Stimulated activated CD4-positive, alpha-beta T cell treated with anti-CD3 and anti-CD28 coated beads, Interleukin-1b, Interleukin-23, amount 100 ng/mL, for 4 hours (primary cell): ENCODE results near the gene ZNF646.

Source experiments
- DNase-seq, 2 donors: peaks; one replicate each; pipeline ENCODE4 v3.0.0-alpha.2; 2020; ENCODE audit warnings: low read depth in 2 of 2

The ZNF646 gene

DNA sequence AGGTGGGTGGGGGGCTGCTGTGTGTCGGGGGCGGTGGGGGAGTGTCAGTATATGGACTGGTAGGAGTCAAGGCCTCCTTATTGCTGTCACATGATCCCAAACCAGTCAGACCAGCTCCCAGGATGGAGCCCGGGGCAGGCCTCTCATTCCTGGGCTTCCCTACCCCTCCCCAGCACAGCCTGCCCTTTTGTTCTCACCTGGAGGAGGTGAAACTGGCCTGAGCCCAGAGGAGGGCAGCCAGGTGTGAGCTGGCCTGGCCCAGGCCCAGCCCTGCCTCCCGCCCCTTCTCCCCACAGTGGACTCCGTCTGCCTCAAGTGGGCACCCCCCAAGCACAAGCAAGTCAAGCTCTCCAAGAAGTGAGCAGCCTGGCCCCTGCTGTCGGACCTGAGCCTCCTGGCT, 56.7 kb downstream of the ZNF646 start:
- DNase-seq: no peak

DNA sequence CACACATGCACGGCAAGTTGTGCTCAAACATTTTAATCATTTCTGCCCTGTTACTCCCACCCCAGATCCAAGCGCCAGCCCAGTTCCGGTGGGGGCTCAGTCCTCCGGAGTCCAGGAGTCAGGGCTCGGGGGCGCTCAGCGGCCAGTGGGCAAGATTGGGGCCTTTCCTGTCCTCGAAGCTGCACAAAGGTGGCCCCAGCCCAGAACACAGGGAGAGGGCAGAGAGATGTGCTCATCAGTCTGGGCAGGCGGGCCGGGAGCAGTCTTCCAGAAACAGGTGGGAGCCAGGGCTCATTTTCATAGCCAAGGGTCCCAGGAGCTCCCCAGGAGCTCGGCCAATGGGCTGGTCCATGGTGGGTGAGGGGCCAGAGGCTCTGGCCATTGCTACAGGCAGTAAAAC, 57.2 kb downstream of the ZNF646 start:
- DNase-seq: no peak

DNA sequence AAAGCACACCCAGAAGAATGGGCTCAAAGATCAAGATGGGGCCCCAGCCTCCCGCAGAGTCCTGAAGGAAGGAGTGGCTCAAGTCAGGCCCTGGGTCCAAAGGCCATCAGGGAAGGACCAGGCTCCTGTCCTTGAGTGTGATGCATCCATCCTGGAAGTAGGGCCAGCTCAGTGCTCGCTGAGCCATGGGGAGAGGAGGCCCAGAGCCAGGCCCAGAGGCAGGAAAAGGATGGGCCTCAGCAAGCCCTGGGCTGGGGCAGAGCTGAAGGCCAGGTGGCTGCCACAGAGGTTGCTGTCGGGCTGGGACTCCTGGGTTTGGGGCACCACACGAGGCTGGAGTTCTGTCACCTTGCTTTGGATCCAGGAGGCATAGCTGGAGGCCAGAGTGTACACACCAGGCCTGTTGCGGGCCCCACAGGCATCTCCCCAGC, 57.6 kb downstream of the ZNF646 start:
- DNase-seq: no peak

DNA sequence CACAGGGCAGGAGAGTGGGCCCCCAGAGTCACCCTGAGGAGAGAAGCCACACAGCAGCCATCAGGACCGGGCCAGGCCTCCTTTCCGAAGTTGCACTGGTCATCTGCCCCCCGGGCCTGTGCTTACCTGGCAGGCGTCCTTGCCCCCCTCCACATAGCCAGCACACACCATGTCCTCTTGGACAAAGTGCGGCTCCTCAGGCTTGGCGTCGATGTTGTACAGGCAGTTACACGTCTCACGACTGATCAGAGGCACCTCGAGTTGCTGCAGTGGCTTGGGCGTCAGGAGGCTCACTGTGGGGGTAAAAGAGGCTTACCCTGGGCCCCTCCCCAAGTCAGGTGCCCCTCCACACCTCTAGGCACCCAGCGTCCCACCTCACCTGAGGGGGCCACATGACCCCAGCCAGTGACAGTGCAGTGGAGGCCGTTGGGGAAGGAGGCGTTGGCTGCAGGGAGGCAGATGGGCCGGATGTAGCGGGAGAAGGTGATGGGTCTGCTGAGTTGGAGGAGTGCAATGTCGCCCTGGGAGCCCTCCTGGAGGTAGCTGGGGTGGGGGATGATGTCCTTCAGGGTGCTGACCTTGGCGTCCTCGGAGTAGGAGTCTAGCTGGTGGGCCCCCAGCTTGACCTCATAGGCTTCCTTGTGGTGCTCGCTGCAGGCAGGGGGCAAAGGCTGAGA, 58.2 kb downstream of the ZNF646 start:
- no peak for DNase-seq

GRCh38 chr16:31133046-31133501, 58.9 kb downstream of the ZNF646 start:
- no peak for DNase-seq
